Stimulated activated memory B cell treated with anti-CD40 and anti-IgM and Interleukin-4, amounts not matched to agents 10 μg/mL and 1 μg/mL and 100 μg/mL, for 72 hours (primary cell): Measurements from ENCODE around the gene HOXD3.

Experiments used
- ATAC-seq: fragments of 150-1000 bp; cut with Tn5 transposase; 2 replicates; pipeline ENCODE4 v1.10.0; 2021
- H3K27ac Mint-ChIP-seq: one replicate; pipeline ENCODE4 v1.8.0; 2022; ENCODE audit warnings: mild to moderate bottlenecking, mixed read lengths
- H3K27me3 Mint-ChIP-seq: one replicate; pipeline ENCODE4 v1.8.0; 2022; ENCODE audit warnings: mixed read lengths
- H3K36me3 Mint-ChIP-seq: one replicate; pipeline ENCODE4 v1.8.0; 2022; ENCODE audit warnings: mixed read lengths
- H3K4me1 Mint-ChIP-seq: one replicate; pipeline ENCODE4 v1.8.0; 2022; ENCODE audit warnings: mixed read lengths
- H3K4me3 Mint-ChIP-seq: one replicate; pipeline ENCODE4 v1.8.0; 2022; ENCODE audit warnings: mild to moderate bottlenecking, moderate library complexity, mixed read lengths
- H3K9me3 Mint-ChIP-seq: one replicate; pipeline ENCODE4 v1.8.0; 2022; ENCODE audit warnings: mixed read lengths

HOXD3 gene

DNA sequence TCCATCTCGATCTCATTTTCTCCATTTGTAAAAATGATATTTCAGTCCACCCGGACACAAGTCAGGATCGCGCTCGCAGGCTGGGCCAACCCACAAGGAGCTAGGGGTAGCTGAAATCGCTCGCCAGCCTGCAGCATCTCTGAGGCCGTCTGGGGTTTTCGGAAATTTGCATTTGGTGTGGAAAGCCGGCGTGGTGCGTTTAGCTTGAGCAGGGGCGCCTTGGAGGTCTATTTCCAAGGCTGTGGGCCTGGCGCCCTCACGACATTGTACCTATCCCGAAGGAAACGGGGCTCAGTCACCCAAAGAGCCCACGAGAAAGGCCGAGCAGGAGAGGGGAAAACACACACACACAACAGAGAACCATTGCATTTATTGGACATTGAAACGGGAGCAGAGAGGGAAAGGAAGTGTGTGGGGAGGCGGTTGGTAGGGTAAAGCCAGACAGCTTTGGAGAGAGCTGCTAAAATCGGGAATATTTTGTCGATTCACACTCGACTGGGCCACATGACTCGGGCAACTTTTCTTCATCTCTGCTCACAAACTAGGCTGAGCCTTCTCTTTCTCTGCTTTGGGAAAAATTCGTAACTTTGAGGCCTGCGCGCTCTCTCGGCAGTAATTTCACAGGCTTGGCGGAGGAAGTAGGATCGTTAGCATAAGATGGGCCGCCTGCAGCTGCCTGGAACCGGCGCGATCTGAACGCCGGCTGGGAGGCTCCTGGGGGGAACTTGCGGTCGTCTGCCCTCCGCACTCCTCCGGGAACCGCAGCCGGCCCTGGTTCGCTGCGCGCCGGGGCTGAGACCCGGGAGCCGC is 28.7 kb upstream of the HOXD3 start:
- no peaks in the 10 kb centered on the region for H3K36me3 Mint-ChIP-seq

DNA sequence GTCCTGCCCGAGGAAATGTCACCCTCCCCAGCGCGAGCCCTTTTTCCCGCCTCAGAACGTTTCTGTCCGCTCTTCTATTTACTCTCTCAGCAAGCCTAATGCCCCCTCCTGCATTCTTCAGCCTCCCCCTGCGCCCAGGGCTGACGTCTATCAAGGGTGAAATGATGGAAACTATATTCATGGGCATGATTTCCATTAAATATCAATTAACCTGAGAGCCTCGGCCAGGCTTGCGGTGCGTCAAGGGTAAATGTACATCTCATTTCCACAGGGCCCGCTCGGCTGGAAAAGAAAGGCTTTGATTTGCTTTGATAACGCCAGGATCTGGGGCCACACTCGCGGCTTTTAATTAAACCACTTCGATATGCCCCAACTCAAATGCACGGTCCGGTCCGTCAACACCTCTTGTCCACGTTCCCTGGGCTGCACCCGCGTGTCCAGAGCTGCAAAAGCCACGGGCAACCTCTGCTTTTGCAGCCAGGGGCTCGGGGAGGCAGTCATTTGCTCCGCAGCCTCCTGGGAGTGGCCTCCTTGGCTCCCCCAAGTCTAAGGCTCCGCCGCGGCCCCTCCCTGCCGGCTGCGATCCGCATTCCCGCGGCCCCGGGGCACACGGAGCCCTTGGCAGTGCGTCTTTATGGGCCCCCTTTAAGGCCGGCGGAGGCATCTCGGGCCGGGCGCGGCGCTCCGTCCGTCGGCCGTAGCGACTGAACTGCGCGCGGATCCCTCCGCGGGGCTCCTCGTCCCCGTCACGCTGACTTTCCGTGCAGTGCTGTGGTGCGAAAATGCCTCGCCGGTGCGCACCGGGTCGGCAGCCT is 27.9 kb upstream of the HOXD3 start, which contains the start of gene HOXD8:
HOXD8 (plus strand) TSS at position 724 of the 815 bp plus-strand sequence. CDS start 662 bp downstream, outside the sequence.
- Mint-ChIP-seq H3K9me3 (no peaks in the 10 kb centered on the region), H3K27me3 (peaks cover 87% of the 10 kb centered on the region), H3K27ac (no peak within 1 kb of the TSS), H3K36me3 (no peaks in the 10 kb centered on the region), H3K4me3 (no peak within 1 kb of the TSS), H3K4me1 (peaks cover 20% of the 10 kb centered on the region)
- no peak for ATAC-seq

More for the DNA sequence above, 28.7 kb upstream of the HOXD3 start:
- ATAC-seq: no peak
- no peak overlapping the region for H3K27ac Mint-ChIP-seq
- no peak overlapping the region for H3K4me3 Mint-ChIP-seq
- H3K27me3 Mint-ChIP-seq: peaks cover 87% of the 10 kb centered on the region
- peaks cover 20% of the 10 kb centered on the region for H3K4me1 Mint-ChIP-seq
- no peaks in the 10 kb centered on the region for H3K9me3 Mint-ChIP-seq

DNA sequence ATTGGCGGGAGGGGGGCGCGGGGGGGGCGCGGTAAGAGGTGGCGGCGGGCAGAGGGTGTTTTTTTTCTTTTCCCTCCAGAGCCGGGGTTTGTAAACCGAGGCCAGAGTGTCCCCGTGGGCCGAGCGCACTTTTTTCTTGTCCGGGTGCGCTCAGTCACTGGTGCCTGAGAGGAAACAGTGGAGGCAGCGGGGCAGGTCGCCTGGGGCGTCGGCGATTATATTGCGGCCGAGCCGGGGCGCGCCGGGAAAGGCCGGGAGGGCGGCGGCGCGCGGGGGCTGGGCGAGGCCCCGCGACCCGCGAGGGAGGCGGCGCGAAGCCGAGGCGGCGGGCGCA is 27.3 kb upstream of the HOXD3 start:
- no peak overlapping the region for H3K27ac Mint-ChIP-seq
- H3K27me3 Mint-ChIP-seq: peaks cover 83% of the 10 kb centered on the region
- no peaks in the 10 kb centered on the region for H3K9me3 Mint-ChIP-seq
- H3K4me1 Mint-ChIP-seq: peaks cover 20% of the 10 kb centered on the region
- no peak for ATAC-seq
- H3K36me3 Mint-ChIP-seq: no peaks in the 10 kb centered on the region
- no peak overlapping the region for H3K4me3 Mint-ChIP-seq

DNA sequence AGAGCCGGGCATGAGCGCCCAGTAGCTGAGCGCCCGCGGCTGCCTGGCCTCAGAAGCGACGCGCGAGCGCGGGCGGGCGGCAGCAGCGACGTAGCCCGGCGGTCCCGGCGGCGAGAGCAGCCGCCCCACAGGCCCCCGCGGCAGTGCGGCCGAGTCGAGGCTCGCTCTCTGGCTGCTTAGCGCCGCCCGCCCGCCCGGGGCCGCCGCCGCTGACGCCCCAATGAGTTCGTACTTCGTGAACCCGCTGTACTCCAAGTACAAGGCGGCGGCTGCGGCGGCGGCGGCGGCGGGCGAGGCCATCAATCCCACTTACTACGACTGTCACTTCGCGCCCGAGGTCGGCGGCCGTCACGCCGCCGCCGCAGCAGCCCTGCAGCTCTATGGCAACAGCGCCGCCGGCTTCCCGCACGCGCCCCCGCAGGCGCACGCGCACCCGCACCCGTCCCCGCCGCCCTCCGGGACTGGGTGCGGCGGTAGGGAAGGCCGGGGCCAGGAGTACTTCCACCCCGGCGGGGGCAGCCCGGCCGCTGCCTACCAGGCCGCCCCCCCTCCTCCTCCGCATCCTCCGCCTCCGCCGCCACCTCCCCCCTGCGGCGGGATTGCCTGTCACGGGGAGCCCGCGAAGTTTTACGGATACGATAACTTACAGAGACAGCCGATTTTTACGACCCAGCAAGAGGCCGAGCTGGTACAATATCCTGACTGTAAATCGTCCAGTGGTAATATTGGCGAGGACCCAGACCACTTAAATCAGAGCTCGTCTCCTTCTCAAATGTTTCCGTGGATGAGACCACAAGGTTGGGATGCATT is 26.8 kb upstream of the HOXD3 start:
- ATAC-seq: no peak

DNA sequence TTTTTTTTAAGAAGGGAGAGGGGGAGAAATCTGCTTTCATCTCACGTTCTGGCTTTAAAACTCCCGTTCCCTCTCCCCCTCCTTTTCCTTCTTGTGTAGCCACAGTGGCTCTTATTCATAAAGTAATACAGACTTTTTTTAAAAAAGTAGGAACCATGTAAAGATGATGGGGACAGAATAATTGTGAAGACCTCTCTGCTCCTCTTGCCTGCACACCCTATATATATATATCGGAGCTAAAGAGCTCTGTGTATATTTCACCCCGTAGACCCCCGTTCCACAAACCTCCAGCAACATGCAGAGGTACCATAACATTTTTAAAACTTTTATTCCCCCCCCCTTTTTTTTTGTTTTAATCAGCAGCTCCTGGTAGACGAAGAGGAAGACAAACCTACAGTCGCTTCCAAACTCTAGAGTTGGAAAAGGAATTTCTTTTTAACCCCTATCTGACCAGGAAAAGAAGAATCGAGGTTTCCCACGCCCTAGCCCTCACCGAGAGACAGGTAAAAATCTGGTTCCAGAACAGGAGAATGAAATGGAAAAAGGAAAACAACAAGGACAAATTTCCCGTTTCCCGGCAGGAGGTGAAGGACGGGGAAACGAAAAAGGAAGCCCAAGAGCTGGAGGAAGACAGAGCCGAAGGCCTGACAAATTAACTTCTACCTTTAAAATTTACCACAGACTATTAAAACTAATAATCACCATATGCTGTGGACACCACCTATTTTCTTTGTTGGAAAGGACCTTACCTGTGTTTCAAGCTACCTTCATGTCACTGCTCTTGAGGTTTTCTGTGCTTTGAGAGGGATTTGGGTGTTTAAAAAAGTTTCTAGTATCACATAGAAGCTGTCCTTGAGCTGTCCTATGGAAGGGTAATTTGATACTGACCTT is 25.9 kb upstream of the HOXD3 start:
- Mint-ChIP-seq H3K36me3 (peaks cover 7% of the 10 kb centered on the region), H3K27ac (no peak overlapping the region), H3K4me3 (peak overlapping the region; percentile 43), H3K9me3 (peaks cover 5% of the 10 kb centered on the region), H3K4me1 (peaks cover 28% of the 10 kb centered on the region), H3K27me3 (peaks cover 82% of the 10 kb centered on the region)
- no peak for ATAC-seq

More for the DNA sequence above, 26.8 kb upstream of the HOXD3 start:
- Mint-ChIP-seq H3K27me3 (peaks cover 82% of the 10 kb centered on the region), H3K36me3 (peaks cover under 1% of the 10 kb centered on the region), H3K4me3 (no peak overlapping the region), H3K4me1 (peaks cover 20% of the 10 kb centered on the region), H3K27ac (no peak overlapping the region), H3K9me3 (no peaks in the 10 kb centered on the region)

DNA sequence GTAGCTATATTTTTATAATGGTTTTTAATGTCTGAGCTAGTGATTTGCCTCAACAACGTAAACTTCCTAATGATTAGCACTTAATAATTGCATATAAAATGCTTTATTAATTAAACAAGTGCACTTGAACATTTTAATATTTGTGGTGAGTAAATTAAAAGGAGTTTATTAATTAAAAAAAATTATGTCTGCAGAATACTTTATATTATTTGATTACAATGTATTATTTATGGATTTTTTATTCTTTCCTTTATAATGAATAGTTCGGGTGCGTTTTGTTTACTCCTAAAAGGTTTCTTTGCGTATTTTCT is 25.3 kb upstream of the HOXD3 start:
- peaks cover 28% of the 10 kb centered on the region for H3K4me1 Mint-ChIP-seq
- ATAC-seq: no peak
- peaks cover 5% of the 10 kb centered on the region for H3K9me3 Mint-ChIP-seq
- H3K4me3 Mint-ChIP-seq: no peak overlapping the region
- H3K36me3 Mint-ChIP-seq: peaks cover 7% of the 10 kb centered on the region
- no peak overlapping the region for H3K27ac Mint-ChIP-seq
- peaks cover 78% of the 10 kb centered on the region for H3K27me3 Mint-ChIP-seq

DNA sequence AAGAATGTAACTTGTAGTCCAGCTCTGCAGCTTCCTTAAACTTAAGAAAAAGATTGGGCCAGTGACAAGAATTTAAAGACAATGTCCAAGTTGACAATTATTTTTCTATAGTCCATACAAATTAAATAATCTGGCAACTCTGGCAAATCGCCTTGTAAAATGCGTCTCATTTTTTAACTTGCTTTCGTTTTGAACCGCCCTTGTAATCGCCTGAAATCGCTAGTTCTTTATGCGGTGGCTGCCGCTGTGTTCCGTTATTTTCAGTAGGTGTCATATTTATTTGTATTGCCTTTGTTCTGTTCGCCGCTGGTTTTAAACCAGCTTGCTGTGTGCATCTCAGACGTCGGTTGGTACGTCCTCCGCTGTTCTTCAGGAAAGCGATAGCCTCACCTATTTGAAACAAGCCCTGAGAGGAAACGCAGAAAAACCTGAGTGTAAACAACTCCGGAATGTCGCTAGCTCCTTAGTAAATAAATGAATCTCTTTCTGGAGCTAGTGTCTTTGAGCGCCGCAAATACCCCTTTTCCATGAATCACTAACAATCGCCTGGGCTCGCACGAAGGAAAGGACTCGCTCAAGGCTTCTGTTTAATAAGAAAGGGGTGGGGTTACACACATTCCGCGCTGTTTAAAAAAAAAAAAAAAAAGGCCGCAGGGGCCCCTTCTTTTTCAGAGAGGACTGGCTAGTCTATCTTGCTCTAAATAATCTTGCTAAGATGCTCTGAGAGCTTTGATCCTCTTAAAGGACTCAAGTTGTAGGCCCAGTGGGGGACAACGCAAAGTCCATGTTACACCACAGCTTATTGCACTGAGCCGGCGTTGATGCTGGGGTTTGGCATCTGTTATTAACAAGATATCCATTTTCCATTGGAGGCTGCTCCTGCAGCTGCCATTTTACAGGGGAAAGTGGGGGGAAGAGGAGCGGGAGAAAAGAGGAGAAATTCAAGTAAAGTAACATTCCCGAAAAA is 24.6 kb upstream of the HOXD3 start:
- Mint-ChIP-seq H3K27ac (no peak overlapping the region), H3K4me1 (peaks cover 28% of the 10 kb centered on the region), H3K9me3 (peaks cover 5% of the 10 kb centered on the region), H3K4me3 (peak overlapping the region; percentile 64), H3K27me3 (peaks cover 78% of the 10 kb centered on the region), H3K36me3 (peaks cover 7% of the 10 kb centered on the region)
- no peak for ATAC-seq

DNA sequence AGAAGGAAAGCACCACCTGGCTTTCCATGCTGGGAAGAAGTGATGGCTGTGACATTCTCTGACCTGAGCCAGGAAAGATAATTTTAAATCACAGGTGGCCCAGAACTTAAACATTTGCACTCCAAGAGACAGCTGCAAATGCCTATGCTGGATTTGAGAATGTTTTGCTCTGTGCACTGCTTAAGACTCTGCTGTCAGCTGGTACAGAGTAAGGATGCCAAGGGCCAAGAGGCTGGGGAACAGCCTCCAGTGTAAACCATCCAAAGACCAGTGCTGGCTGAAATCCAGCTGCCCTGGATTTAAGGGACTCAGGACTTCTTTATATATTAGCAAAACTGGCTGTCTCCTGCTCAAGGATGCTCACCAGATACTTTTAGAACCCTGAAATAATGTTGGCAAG is 23.7 kb upstream of the HOXD3 start:
- peaks cover 78% of the 10 kb centered on the region for H3K27me3 Mint-ChIP-seq
- peaks cover 24% of the 10 kb centered on the region for H3K4me1 Mint-ChIP-seq

DNA sequence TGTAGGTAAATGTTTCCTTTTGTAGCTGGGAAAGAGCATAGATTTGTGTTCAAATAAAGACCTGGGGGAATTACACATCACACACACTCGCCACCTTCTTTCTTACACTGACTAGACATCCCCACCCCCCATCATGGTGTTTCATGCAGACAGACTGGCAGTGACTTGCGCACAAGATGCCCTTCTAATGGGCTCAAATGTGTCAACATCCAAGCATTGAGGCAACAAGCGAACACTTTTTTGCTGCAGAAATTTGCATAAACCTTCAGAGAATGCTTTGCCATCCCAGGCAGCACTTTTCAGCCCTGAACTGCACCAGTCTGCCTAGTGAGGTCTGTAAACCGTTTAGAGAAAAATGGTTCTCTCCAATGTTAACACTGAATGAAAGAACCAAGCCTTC is 23.1 kb upstream of the HOXD3 start:
- peaks cover 8% of the 10 kb centered on the region for H3K9me3 Mint-ChIP-seq
- peaks cover 78% of the 10 kb centered on the region for H3K27me3 Mint-ChIP-seq
- H3K4me1 Mint-ChIP-seq: peaks cover 25% of the 10 kb centered on the region

More for the DNA sequence above, 23.7 kb upstream of the HOXD3 start:
- H3K9me3 Mint-ChIP-seq: peaks cover 6% of the 10 kb centered on the region
- peaks cover 7% of the 10 kb centered on the region for H3K36me3 Mint-ChIP-seq
- no peak overlapping the region for H3K4me3 Mint-ChIP-seq
- ATAC-seq: no peak
- no peak overlapping the region for H3K27ac Mint-ChIP-seq

DNA sequence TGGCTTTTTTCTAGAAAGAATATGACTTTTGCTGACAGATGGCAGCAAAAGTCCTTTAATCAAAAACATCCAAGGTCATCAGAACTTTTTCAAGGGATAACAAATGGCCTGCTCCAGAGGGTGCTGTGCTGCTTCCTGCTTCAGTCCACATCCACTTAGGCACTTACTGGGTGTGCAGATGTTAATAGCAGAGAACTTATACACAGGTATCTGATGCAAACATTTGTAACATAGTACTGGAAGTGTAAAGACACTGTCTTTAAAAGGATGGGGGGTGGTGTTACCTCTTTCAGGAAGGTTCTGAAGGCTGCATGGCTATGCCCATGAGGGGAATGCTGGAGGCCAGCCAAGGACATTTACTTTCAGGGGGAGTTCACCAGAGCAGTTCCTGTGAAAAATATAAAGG is 22.1 kb upstream of the HOXD3 start:
- Mint-ChIP-seq H3K27ac (no peak overlapping the region), H3K4me1 (peaks cover 24% of the 10 kb centered on the region), H3K4me3 (no peak overlapping the region), H3K36me3 (peaks cover 7% of the 10 kb centered on the region), H3K9me3 (peaks cover 8% of the 10 kb centered on the region), H3K27me3 (peaks cover 83% of the 10 kb centered on the region)
- no peak for ATAC-seq

More for the DNA sequence above, 23.1 kb upstream of the HOXD3 start:
- H3K36me3 Mint-ChIP-seq: peaks cover 7% of the 10 kb centered on the region
- no peak for ATAC-seq
- H3K4me3 Mint-ChIP-seq: no peak overlapping the region
- no peak overlapping the region for H3K27ac Mint-ChIP-seq

DNA sequence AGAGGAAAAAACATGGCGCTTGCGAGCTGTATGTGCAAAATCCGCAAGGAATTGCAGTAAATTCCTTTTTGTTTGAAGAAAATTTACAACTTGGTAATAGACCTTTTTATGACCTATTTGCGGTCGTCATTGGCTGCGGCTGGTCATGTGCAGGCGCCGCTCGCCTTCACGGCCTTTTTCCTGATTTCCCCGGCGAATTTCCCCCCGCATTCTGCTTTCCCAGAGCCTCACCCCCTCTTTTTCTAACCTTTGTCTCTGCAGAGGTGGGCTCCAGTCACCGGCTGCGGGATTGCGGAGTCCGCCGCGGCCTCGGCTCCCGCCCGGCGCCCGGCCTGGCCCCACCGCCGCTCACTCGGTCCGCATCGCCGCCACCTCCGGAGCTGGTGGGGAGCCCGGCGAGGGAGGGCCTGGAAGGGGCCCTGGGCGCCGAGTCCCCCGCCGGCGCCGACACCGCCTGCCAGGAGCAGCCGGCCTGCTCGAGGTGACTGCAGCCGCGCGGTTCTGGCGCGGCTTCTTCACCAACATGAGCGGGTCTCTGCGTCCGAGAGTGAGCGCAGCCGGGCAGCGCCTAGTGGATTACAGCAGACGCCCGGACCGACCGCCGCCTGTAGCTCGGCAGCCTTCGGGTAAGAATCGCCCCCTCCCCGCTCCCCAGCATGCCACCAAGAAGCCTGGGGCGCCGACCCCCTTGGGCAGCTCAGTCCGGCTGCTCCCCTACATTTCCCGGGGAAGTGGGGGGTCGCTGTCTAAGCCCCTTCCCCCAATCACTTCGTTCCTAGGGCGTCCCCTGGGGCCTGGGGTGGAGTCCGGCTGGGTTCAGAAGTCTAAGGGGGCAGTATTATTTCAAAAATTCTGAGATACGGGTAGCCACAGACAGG is 20.5 kb upstream of the HOXD3 start:
- H3K27me3 Mint-ChIP-seq: peaks cover 82% of the 10 kb centered on the region
- H3K4me1 Mint-ChIP-seq: peaks cover 31% of the 10 kb centered on the region
- H3K9me3 Mint-ChIP-seq: peaks cover 8% of the 10 kb centered on the region
- no peak overlapping the region for H3K27ac Mint-ChIP-seq
- no peak overlapping the region for H3K4me3 Mint-ChIP-seq
- no peak for ATAC-seq
- peaks cover 7% of the 10 kb centered on the region for H3K36me3 Mint-ChIP-seq

DNA sequence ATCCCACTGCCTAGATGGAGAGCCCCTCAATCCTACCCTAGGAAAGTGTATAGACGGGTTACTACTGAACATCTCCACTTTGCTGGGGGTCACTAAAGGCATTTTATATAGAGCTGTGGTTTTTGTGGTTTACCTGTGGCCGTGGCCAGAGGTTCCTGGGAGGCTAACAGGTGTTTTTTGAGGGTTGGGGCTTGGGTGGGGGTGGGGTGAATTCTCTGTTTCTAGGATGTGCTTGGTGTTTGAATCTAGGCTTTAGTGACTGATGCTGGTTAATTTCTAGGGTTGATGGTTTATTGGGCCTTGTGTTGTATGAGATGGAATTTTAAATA is 19.9 kb upstream of the HOXD3 start:
- Mint-ChIP-seq H3K4me3 (no peak overlapping the region), H3K27ac (no peak overlapping the region), H3K27me3 (peaks cover 84% of the 10 kb centered on the region), H3K36me3 (peaks cover 7% of the 10 kb centered on the region), H3K9me3 (peaks cover 8% of the 10 kb centered on the region), H3K4me1 (peaks cover 29% of the 10 kb centered on the region)
- ATAC-seq: no peak

DNA sequence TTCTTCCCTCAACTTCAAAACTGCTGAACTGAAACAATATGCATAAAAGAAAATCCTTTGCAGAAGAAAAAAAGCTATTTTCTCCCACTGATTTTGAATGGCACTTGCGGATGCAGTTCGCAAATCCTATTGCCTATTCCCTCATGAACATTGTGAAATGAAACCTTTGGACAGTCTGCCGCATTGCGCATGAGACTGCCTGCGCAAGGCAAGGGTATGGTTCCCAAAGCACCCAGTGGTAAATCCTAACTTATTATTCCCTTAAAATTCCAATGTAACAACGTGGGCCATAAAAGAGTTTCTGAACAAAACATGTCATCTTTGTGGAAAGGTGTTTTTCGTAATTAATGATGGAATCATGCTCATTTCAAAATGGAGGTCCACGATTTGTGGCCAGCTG is 19.2 kb upstream of the HOXD3 start:
- H3K27me3 Mint-ChIP-seq: peaks cover 84% of the 10 kb centered on the region
- H3K4me1 Mint-ChIP-seq: peaks cover 25% of the 10 kb centered on the region
- peaks cover 7% of the 10 kb centered on the region for H3K36me3 Mint-ChIP-seq
- peaks cover 8% of the 10 kb centered on the region for H3K9me3 Mint-ChIP-seq
- ATAC-seq: no peak
- no peak overlapping the region for H3K4me3 Mint-ChIP-seq
- no peak overlapping the region for H3K27ac Mint-ChIP-seq
